IMR-90 (cell line): ENCODE results near the gene SNRNP70. TPM values are rescaled to one million over a fixed set of nuclear protein-coding genes. Genes with fewer than 3 reads are reported as not detected.

Source experiments
- ATAC-seq: fragments of 200-7000 bp; cut with Tn5 transposase; 2 replicates; pipeline ENCODE4 v1.9.1; 2020; ENCODE audit warnings: low read depth, mild to moderate bottlenecking, moderate library complexity
- BruUV-seq: library from RNA; stranded (reverse); fragments of 400-500 nt; replicated peaks from 2 replicates; lab custom pipeline; 2021; lab: Mats Ljungman, UMichigan
- CTCF ChIA-PET: fragments of 300-600 bp; formaldehyde crosslinking; extraction: SDS; loops from one replicate; lab custom pipeline; 2021; ENCODE audit warnings: antibody characterized with exemption; lab: Yijun Ruan, JAX
- POLR2A ChIA-PET: fragments of 300-600 bp; sonication (Branson Sonifier 250); formaldehyde crosslinking; loops from one replicate; lab custom pipeline; 2022; ENCODE audit warnings: antibody characterized with exemption; ENCODE audit not compliant: unreplicated experiment; lab: Charles Lee
- DNase-seq: peaks from one replicate; pipeline ENCODE4 v3.0.0; 2013
- H2AFZ ChIP-seq: replicated peaks from 2 replicates; pipeline ENCODE3; 2013; ENCODE audit warnings: low read length, mild to moderate bottlenecking; ENCODE audit not compliant: poor library complexity
- H2AK5ac ChIP-seq: 2 replicates; pipeline ENCODE4 v1.6.1; 2013; ENCODE audit warnings: low read depth, low read length, inconsistent platforms
- H2AK9ac ChIP-seq: replicated peaks from 2 replicates; pipeline ENCODE3; 2013; ENCODE audit warnings: mild to moderate bottlenecking, low read depth, low read length, moderate library complexity; ENCODE audit not compliant: poor library complexity
- H2BK120ac ChIP-seq: 2 replicates; pipeline ENCODE4 v1.6.1; 2013; ENCODE audit warnings: low read depth, low read length, inconsistent platforms
- H2BK15ac ChIP-seq: 3 replicates; pipeline ENCODE4 v1.6.1; 2013; ENCODE audit warnings: low read depth, low read length, inconsistent platforms
- H2BK20ac ChIP-seq: 2 replicates; pipeline ENCODE4 v1.6.1; 2013; ENCODE audit warnings: low read depth, mild to moderate bottlenecking, inconsistent platforms, low read length, moderate library complexity
- H2BK5ac ChIP-seq: 2 replicates; pipeline ENCODE4 v1.6.1; 2013; ENCODE audit warnings: mild to moderate bottlenecking, low read depth, low read length, inconsistent platforms; ENCODE audit not compliant: poor library complexity, severe bottlenecking
- H3K14ac ChIP-seq: replicated peaks from 2 replicates; pipeline ENCODE4 v1.6.1; 2013; ENCODE audit warnings: low read depth, low read length, inconsistent platforms
- H3K18ac ChIP-seq: 2 replicates; pipeline ENCODE4 v1.6.1; 2013; ENCODE audit warnings: low read depth, low read length, control low read depth
- H3K23ac ChIP-seq: 2 replicates; pipeline ENCODE4 v1.6.1; 2013; ENCODE audit warnings: low read depth, low read length, inconsistent platforms
- H3K27ac ChIP-seq: 2 replicates; pipeline ENCODE4 v1.5.1; 2013; ENCODE audit warnings: mild to moderate bottlenecking, control low read depth, low read length; ENCODE audit not compliant: insufficient read depth
- H3K27me3 ChIP-seq: 2 replicates; pipeline ENCODE4 v1.6.1; 2013; ENCODE audit warnings: low read length; ENCODE audit not compliant: control insufficient read depth, insufficient read depth
- H3K36me3 ChIP-seq: 2 replicates; pipeline ENCODE4 v1.6.1; 2013; ENCODE audit warnings: low read length, mixed read lengths; ENCODE audit not compliant: control insufficient read depth, insufficient read depth
- H3K4ac ChIP-seq: 2 replicates; pipeline ENCODE4 v1.6.1; 2013; ENCODE audit warnings: low read depth, low read length, inconsistent platforms
- H3K4me1 ChIP-seq: 2 replicates; pipeline ENCODE4 v1.6.1; 2013; ENCODE audit warnings: low read length, mixed read lengths; ENCODE audit not compliant: control insufficient read depth, insufficient read depth
- H3K4me2 ChIP-seq: 2 replicates; pipeline ENCODE4 v1.6.1; 2013; ENCODE audit warnings: low read depth, mild to moderate bottlenecking, control low read depth, low read length, moderate library complexity
- H3K4me3 ChIP-seq: 2 replicates; pipeline ENCODE4 v1.5.1; 2013; ENCODE audit warnings: low read depth, mild to moderate bottlenecking, control low read depth, low read length, moderate library complexity; ENCODE audit not compliant: insufficient read depth
- H3K56ac ChIP-seq: 2 replicates; pipeline ENCODE4 v1.6.1; 2013; ENCODE audit warnings: low read length, inconsistent platforms; ENCODE audit not compliant: insufficient read depth; ENCODE audit errors: extremely low read depth
- H3K79me1 ChIP-seq, 2 experiments: 2 replicates each; pipeline ENCODE4 v1.6.1; 2013; ENCODE audit warnings: low read length in 2 of 2, inconsistent platforms in 1 of 2, low read depth in 1 of 2
- H3K9ac ChIP-seq: 2 replicates; pipeline ENCODE4 v1.6.1; 2013; ENCODE audit warnings: low read depth, low read length, control low read depth
- H3K9me1 ChIP-seq: 2 replicates; pipeline ENCODE4 v1.6.1; 2013; ENCODE audit warnings: low read length, inconsistent platforms; ENCODE audit not compliant: insufficient read depth
- H3K9me3 ChIP-seq: 2 replicates; pipeline ENCODE4 v1.6.1; 2013; ENCODE audit warnings: low read length; ENCODE audit not compliant: control insufficient read depth, insufficient read depth
- H4K20me1 ChIP-seq: 2 replicates; pipeline ENCODE4 v1.6.1; 2013; ENCODE audit warnings: low read length, inconsistent platforms; ENCODE audit not compliant: insufficient read depth
- H4K5ac ChIP-seq: 2 replicates; pipeline ENCODE4 v1.6.1; 2013; ENCODE audit warnings: mild to moderate bottlenecking, low read depth, low read length, control low read depth
- H4K8ac ChIP-seq, 2 experiments: 2 replicates each; pipeline ENCODE4 v1.6.1; 2013; ENCODE audit warnings: low read depth in 2 of 2, low read length in 2 of 2, control low read depth in 1 of 2, inconsistent platforms in 1 of 2
- H4K91ac ChIP-seq: 2 replicates; pipeline ENCODE4 v1.6.1; 2013; ENCODE audit warnings: low read depth, low read length, inconsistent platforms; ENCODE audit not compliant: insufficient read depth
- CTCF ChIP-seq: conservative IDR thresholded peaks from 2 replicates; pipeline ENCODE4 v1.5.1; 2012; ENCODE audit warnings: mild to moderate bottlenecking, low read depth, low read length, improper control_type of control experiment
- MAZ ChIP-seq: IDR thresholded peaks from 2 replicates; pipeline ENCODE4 v1.6.1; 2012; ENCODE audit warnings: low read depth, mild to moderate bottlenecking, low read length, improper control_type of control experiment, moderate library complexity, borderline replicate concordance
- MXI1 ChIP-seq: IDR thresholded peaks from 2 replicates; pipeline ENCODE4 v1.6.1; 2012; ENCODE audit warnings: low read depth, mild to moderate bottlenecking, low read length, moderate library complexity, borderline replicate concordance
- POLR2A ChIP-seq: IDR thresholded peaks from 2 replicates; pipeline ENCODE4 v1.6.1; 2012; ENCODE audit warnings: mild to moderate bottlenecking, low read depth, low read length
- RAD21 ChIP-seq: IDR thresholded peaks from 2 replicates; pipeline ENCODE4 v1.6.1; 2012; ENCODE audit warnings: low read length, improper control_type of control experiment
- WGBS, 2 experiments: methylation state at CpG; one replicate each; pipeline versions ENCODE4 v1.1.5 to v1.1.7; 2013; ENCODE audit warnings: missing lambda C conversion rate in 2 of 2; ENCODE audit not compliant: insufficient read length in 1 of 2; ENCODE audit errors: extremely low coverage in 2 of 2; 5-methylcytosine and 5-hydroxymethylcytosine counted together
- dilution Hi-C: fragments of 300-500 bp; cut with HindIII; formaldehyde crosslinking; loops from one replicate; pipeline ENCODE4 v1.14.3; 2018; ENCODE audit warnings: low sequenced_read_pairs; ENCODE audit not compliant: unreplicated experiment
- in situ Hi-C: fragments of 300-500 bp; cut with MboI; formaldehyde crosslinking; loops from 3 replicates; pipeline ENCODE4 v1.14.3; 2019; ENCODE audit warnings: low sequenced_read_pairs, inconsistent platforms, mixed read lengths
- intact Hi-C: fragments of 100-400 bp; cut with micrococcal nuclease; formaldehyde crosslinking; loops from 2 replicates; pipeline ENCODE4 v1.10.0; 2022
- polyA plus RNA-seq, 3 experiments: library from polyadenylated mRNA; depleted of rRNA; stranded (reverse); fragments of >200 nt; gene quantifications; 2 replicates each; pipeline ENCODE4 v1.2.3, GENCODE V29; 2012; ENCODE audit warnings: low replicate concordance in 1 of 3
- total RNA-seq: library from RNA; depleted of rRNA; stranded (reverse); fragments of >200 nt; gene quantifications from 2 replicates; pipeline ENCODE4 v1.2.3, GENCODE V29; 2012

The SNRNP70 gene
- total and polyA plus RNA-seq, 2 of the 4 experiments (the other 2 are of a cell fraction), result 72.8 to 200 TPM

GRCh38 chr19:49056101-49056901 is 28.9 kb upstream of the SNRNP70 start:
- H3K23ac ChIP-seq, result peak overlapping the region; percentile 89
- 5% methylated on average over 26 of the region's 63 CpGs; no CpG with 5 or more reads in 1 of the 2 experiments for WGBS, 2 experiments

More at GRCh38 chr19:49056101-49056901, 28.9 kb upstream of the SNRNP70 start:
- Histone ChIP-seq H3K79me1 (peaks cover 0 to 5% of the 10 kb centered on the region in 2 experiments; a peak in 3 of 4 replicates), H3K4me2 (peak overlapping the region; percentile 95), H3K36me3 (no peaks in the 10 kb centered on the region), H2AK9ac (no peak overlapping the region), H4K8ac (peak overlapping the region in 1 of 2 experiments; percentile 60; a peak in 1 of 4 replicates), H3K18ac (no peak overlapping the region), H2BK5ac (no peak overlapping the region), H2AFZ (peak overlapping the region; percentile 88), H3K56ac (no peak overlapping the region), H4K91ac (no peak overlapping the region; the same call in 1 of the 2 replicates), H3K9me1 (no peaks in the 10 kb centered on the region), H3K9me3 (no peaks in the 10 kb centered on the region), H3K4ac (peak overlapping the region; percentile 16; the same call in 1 of the 2 replicates), H3K27ac (peak overlapping the region; percentile 17; the same call in 1 of the 2 replicates), H3K14ac (peak overlapping the region; percentile 68), H3K27me3 (peaks cover 6% of the 10 kb centered on the region; the same call in 1 of the 2 replicates), H2AK5ac (peak overlapping the region; percentile 8), H3K9ac (peak overlapping the region; percentile 39; the same call in 1 of the 2 replicates), H3K4me3 (peak overlapping the region; percentile 61), H2BK120ac (0 out of 2 replicates have a peak overlapping the region, but pooled peaks have one; percentile 34), H2BK20ac (0 out of 2 replicates have a peak overlapping the region, but pooled peaks have one; percentile 10), H2BK15ac (no peak overlapping the region), H4K5ac (no peak overlapping the region), H4K20me1 (no peaks in the 10 kb centered on the region), H3K4me1 (peaks cover 2% of the 10 kb centered on the region; the same call in 1 of the 2 replicates)
- in situ Hi-C loops, result no loop called here
- POLR2A ChIA-PET, result no interaction called here
- CTCF ChIA-PET, result interaction anchor here (0.8 to 1.0 kb wide), 2 partner anchors 38 to 63 kb away, joined by 3 to 4 read pairs; partner anchors contain the start of genes GYS1 and RUVBL2
- BruUV-seq, result no TSS peak
- TF ChIP-seq CTCF (0 out of 2 replicates have a peak, but pooled peaks have one; percentile 22), RAD21 (no peak), MAZ (peak; percentile 49; the same call in 1 of the 2 replicates), MXI1 (peak; percentile 31; the same call in 1 of the 2 replicates), POLR2A (no peak)
- dilution Hi-C loops, result no loop called here
- DNase-seq (peak; percentile 28), ATAC-seq (peak; percentile 90)
- intact Hi-C loops, result loop anchor here (5.0 kb wide), 1 partner anchor 64 kb away; the partner anchor contains the start of genes GYS1 and RUVBL2
